GM12872 (cell line): ENCODE measurements around the gene ECEL1.

Source experiments
- CTCF ChIP-seq: IDR thresholded peaks from 3 replicates; pipeline ENCODE4 v1.5.1; 2011; ENCODE audit warnings: low read depth, mild to moderate bottlenecking, low read length, moderate library complexity; ENCODE audit not compliant: insufficient read depth

The ECEL1 gene

GRCh38 chr2:232493701-232494474 is 6.3 kb upstream of the ECEL1 start:
- no peak for TF ChIP-seq CTCF

- TF ChIP-seq CTCF, result no peak
These were observed 5.5 kb upstream of the ECEL1 start for GRCh38 chr2:232492963-232493700.

DNA sequence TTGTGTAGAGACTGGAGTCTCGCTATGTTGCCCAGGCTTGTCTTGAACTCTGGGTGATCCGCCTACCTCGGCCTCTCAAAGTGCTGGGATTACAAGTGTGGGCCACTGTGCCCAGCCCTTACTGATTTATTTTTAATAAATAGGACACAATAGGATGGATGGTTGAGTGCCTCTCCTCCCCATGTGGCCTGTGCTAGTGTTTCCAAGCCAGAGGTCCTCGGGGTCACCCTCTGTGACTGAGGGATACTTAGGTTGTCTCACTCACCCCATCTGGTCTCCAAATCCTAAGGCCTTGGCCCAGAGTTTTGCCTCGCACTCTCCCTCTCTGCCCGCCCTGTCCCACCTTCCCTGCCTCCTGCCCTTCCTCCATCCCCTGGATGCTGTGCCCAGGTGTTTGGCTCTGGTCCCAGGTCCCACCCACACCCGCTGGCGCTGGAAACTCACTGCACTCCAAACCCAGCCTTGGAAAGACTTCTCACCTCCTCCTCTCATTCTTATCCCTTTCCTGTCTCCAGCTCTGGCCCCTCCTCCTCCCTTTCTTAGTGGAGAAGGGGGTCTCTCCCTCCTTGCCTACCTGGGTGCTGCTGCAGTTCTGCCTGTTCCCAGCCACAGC is 4.7 kb upstream of the ECEL1 start:
- TF ChIP-seq CTCF, result no peak

DNA sequence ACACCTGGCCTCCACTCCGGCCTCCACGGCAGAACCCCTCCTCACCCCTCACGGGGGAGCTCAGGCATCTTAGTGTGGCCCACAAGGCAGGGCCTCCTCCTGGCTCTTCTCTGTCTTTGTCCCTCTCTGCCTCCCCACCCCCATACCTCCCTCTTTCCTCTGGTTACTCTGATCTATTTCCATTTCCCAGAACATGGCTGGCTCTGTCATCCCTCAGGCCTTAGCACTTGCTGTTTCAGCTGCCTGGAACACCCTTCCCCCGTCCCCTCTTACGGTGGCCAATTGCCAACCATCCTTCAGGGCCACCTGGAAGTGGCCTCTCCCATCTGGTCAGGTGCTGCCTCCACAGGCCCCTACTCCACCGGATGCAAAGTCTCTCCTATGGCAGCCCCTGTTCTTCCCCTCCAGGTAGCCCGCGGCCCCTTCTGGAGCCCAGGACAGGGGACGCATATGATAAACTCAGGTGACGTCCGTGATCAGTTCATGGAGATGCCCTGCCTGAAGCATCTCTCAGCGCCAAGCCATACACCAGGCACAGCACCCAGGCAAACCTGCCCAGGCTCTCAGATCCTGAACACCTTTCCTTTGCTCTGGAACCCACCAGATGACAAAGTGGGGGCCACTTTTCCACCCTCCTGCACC is 3.6 kb upstream of the ECEL1 start:
- no peak for TF ChIP-seq CTCF

DNA sequence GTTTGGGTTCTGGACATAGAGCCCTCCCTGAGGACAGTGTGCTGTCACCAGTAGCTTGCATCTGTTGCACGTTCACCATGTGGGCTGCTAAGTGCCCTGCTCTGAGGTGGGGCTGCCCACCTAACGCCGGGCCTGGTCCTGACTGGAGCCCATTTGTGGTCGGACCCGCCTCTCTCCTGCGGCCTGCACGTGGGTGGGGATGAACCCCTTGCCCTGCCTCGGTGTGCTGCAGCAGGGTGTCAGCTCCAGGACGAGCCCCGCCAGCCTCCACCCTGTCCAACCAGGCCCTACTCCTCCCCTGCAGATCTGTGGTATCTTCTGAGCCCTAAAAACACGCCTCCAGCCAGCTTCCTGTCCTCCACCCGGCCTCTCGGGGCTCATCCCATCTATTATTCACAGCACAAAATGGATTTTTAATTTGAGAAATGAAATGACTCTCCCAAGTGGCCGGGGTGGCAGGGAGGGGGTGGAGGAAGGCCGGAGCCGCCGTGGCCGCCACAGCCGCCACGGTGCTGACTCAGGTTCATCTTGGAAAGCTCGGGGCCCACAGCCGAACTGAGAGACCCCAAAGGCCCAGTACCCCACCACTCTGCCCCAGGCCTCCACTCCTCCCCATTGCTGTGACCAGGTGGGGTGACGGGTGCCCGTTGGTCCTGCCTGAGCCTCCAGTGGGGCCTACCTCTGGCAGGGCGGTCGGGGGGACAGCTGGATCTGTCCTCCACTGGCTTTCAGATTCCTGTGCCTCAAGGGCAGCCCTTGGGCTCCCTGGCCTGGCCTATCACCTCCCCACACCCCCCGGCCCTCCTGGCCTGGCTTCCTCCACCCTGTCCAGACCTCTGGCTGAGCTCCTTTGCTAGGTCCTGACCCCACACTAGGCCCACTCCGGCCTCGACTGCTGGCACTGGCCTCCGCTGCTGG is 2.8 kb upstream of the ECEL1 start:
- TF ChIP-seq CTCF, result no peak

DNA sequence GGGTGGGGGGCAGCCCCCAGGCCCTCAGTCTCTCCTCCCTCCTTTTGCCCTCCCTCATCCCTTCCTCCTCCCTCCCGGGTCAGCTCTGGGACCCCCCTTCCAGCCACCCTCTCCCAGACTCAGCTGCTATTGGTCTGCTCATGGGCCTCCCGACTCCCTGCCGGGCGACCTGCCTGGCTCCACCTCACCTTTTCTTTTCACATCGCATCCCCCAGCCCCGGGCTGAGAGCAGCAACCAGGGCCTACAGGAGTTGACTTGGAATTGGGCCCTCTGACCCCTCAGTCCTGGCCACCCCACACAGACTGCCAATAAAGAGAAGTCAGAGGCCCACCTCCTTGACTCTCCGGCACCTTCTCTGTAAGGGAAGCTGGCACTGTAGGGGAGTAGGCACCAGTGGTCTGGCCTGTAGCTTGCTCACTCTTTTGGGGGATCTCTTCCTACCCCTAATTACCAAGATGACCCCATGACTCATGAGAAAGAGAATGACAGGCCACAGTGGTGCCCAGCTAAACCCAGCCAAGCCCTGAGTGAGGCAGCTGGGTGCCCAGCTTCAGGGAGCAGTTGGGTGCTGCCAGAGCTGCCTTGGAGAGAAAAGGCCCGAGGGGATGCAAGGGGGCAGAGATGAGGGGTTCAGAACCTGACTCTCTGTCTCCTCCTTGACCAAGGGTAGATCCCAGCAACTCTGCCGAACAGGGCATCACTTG is 2.0 kb upstream of the ECEL1 start:
- TF ChIP-seq CTCF, result no peak
